ENCODE results near the gene ZNF621.
A peak's percentile ranks its signal among the peaks of the same experiment; 100 is the strongest.

- TF ChIP-seq, protein P1, sequence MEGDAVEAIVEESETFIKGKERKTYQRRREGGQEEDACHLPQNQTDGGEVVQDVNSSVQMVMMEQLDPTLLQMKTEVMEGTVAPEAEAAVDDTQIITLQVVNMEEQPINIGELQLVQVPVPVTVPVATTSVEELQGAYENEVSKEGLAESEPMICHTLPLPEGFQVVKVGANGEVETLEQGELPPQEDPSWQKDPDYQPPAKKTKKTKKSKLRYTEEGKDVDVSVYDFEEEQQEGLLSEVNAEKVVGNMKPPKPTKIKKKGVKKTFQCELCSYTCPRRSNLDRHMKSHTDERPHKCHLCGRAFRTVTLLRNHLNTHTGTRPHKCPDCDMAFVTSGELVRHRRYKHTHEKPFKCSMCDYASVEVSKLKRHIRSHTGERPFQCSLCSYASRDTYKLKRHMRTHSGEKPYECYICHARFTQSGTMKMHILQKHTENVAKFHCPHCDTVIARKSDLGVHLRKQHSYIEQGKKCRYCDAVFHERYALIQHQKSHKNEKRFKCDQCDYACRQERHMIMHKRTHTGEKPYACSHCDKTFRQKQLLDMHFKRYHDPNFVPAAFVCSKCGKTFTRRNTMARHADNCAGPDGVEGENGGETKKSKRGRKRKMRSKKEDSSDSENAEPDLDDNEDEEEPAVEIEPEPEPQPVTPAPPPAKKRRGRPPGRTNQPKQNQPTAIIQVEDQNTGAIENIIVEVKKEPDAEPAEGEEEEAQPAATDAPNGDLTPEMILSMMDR (IDR thresholded peaks at IDR 0.05) = peak; percentile 91
- TF ChIP-seq POLR2AphosphoS5 (IDR thresholded peaks at IDR 0.05; ENCODE audit: low read depth, low read length) (no peak), SIN3A (IDR thresholded peaks at IDR 0.05; ENCODE audit: borderline replicate concordance, insufficient read depth, low read depth, low read length) (no peak)
Observed at GRCh38 chr3:40584625-40585189, 59.9 kb downstream of the ZNF621 start.
